GM12878 (cell line): ENCODE measurements around the gene AKT3. TPM values are rescaled to one million over a fixed set of nuclear protein-coding genes. Genes with fewer than 3 reads are reported as not detected.

Source experiments
- ATAC-seq: fragments of 200-7000 bp; cut with Tn5 transposase; 3 replicates; pipeline ENCODE4 v1.9.1; 2020; ENCODE audit warnings: mild to moderate bottlenecking, moderate library complexity
- BruUV-seq: library from RNA; stranded (reverse); fragments of 400-500 nt; replicated peaks from 2 replicates; lab custom pipeline; 2021; lab: Mats Ljungman, UMichigan
- CTCF ChIA-PET: fragments of 300-600 bp; sonication (Branson Sonifier 250); formaldehyde crosslinking; extraction: SDS; loops from one replicate; lab custom pipeline; 2021; ENCODE audit warnings: inconsistent platforms; lab: Yijun Ruan, JAX
- POLR2A ChIA-PET: fragments of 350-600 bp; formaldehyde crosslinking; extraction: SDS; loops from one replicate; lab custom pipeline; 2021; ENCODE audit warnings: inconsistent platforms; lab: Charles Lee
- RAD21 ChIA-PET: fragments of 300-600 bp; sonication (Branson Sonifier 250); formaldehyde crosslinking; loops from one replicate; lab custom pipeline; 2023; ENCODE audit warnings: antibody characterized with exemption; ENCODE audit not compliant: unreplicated experiment; lab: Charles Lee
- SMC1A ChIA-PET: fragments of 300-600 bp; sonication (Branson Sonifier 250); formaldehyde crosslinking; loops from one replicate; lab custom pipeline; 2023; ENCODE audit not compliant: unreplicated experiment, uncharacterized antibody; lab: Charles Lee
- DNase-seq: peaks from one replicate; pipeline ENCODE4 v3.0.0-alpha.2; 2011; ENCODE audit warnings: low read depth, low spot score
- FAIRE-seq: peaks from 3 replicates; lab custom pipeline; 2011; peaks lifted over from hg19 to GRCh38; lab: Jason Lieb, UNC
- H2AFZ ChIP-seq: 2 replicates; pipeline ENCODE4 v1.6.0; 2011; ENCODE audit warnings: low read depth, low read length, control low read depth; ENCODE audit not compliant: control insufficient read depth
- H3K27ac ChIP-seq: 2 replicates; pipeline ENCODE4 v1.5.1; 2011; ENCODE audit warnings: control low read depth; ENCODE audit not compliant: control insufficient read depth, insufficient read depth
- H3K27me3 ChIP-seq, 2 experiments: replicated peaks in 1 of 2; 2 replicates each; pipeline versions ENCODE4 v1.6.0 to v1.6.1; 2011; ENCODE audit warnings: low read length in 1 of 2; ENCODE audit not compliant: control insufficient read depth in 2 of 2, insufficient read depth in 2 of 2
- H3K36me3 ChIP-seq, 2 experiments: 2 replicates each; pipeline ENCODE4 v1.5.1; 2011; ENCODE audit warnings: low read length in 1 of 2; ENCODE audit not compliant: control insufficient read depth in 2 of 2, insufficient read depth in 2 of 2
- H3K4me1 ChIP-seq: 2 replicates; pipeline ENCODE4 v1.6.1; 2011; ENCODE audit warnings: mild to moderate bottlenecking, low read length, moderate library complexity, mixed read lengths; ENCODE audit not compliant: control insufficient read depth, insufficient read depth
- H3K4me2 ChIP-seq: 2 replicates; pipeline ENCODE4 v1.6.0; 2011; ENCODE audit warnings: control low read depth; ENCODE audit not compliant: control insufficient read depth, insufficient read depth
- H3K4me3 ChIP-seq: fragments of 200-600 bp; sonication (generic); 2 replicates; pipeline ENCODE4 v1.5.1; 2016
- H3K79me2 ChIP-seq: 2 replicates; pipeline ENCODE4 v1.6.0; 2011; ENCODE audit warnings: low read length; ENCODE audit not compliant: control insufficient read depth, insufficient read depth
- H3K9ac ChIP-seq: 2 replicates; pipeline ENCODE4 v1.8.0; 2011; ENCODE audit warnings: low read length, control low read depth, mixed read lengths; ENCODE audit not compliant: control insufficient read depth, insufficient read depth
- H3K9me3 ChIP-seq: replicated peaks from 3 replicates; pipeline ENCODE4 v1.5.1; 2011; ENCODE audit warnings: mild to moderate bottlenecking, low read length; ENCODE audit not compliant: control insufficient read depth, insufficient read depth
- H4K20me1 ChIP-seq: 2 replicates; pipeline ENCODE4 v1.6.0; 2011; ENCODE audit not compliant: control insufficient read depth, insufficient read depth
- BRCA1 ChIP-seq: IDR thresholded peaks from 2 replicates; pipeline ENCODE4 v1.6.1; 2011; ENCODE audit warnings: low read depth, low read length, improper control_type of control experiment
- CREM ChIP-seq: IDR thresholded peaks from 2 replicates; pipeline ENCODE4 v1.6.1; 2014; ENCODE audit warnings: antibody characterized with exemption, low read depth
- FOXK2 ChIP-seq: fragments of 450-650 bp; IDR thresholded peaks from 2 replicates; pipeline ENCODE4 v1.6.1; 2017; ENCODE audit warnings: mild to moderate bottlenecking, moderate library complexity
- HCFC1 ChIP-seq: fragments of 150-350 bp; IDR thresholded peaks from 2 replicates; pipeline ENCODE4 v1.6.1; 2014; ENCODE audit warnings: low read length
- JUNB ChIP-seq: IDR thresholded peaks from 2 replicates; pipeline ENCODE4 v1.6.1; 2016; ENCODE audit warnings: antibody characterized with exemption, mild to moderate bottlenecking
- JUND ChIP-seq: IDR thresholded peaks from 2 replicates; pipeline ENCODE4 v1.6.1; 2012; ENCODE audit warnings: low read depth, mild to moderate bottlenecking, low read length, improper control_type of control experiment, moderate library complexity
- KAT2A ChIP-seq: conservative IDR thresholded peaks from 2 replicates; pipeline ENCODE4 v1.6.1; 2011; ENCODE audit warnings: low read depth, low read length; ENCODE audit not compliant: control insufficient read depth
- KDM1A ChIP-seq: fragments of 200-600 bp; sonication (generic); IDR thresholded peaks from 2 replicates; pipeline ENCODE4 v1.6.1; 2016; ENCODE audit warnings: borderline replicate concordance
- MLLT1 ChIP-seq: fragments of 450-650 bp; IDR thresholded peaks from 2 replicates; pipeline ENCODE4 v1.6.1; 2016; ENCODE audit warnings: mild to moderate bottlenecking
- MXI1 ChIP-seq: fragments of 150-350 bp; IDR thresholded peaks from 2 replicates; pipeline ENCODE4 v1.6.1; 2011; ENCODE audit warnings: low read depth, mild to moderate bottlenecking, inconsistent platforms, low read length, improper control_type of control experiment
- MYB ChIP-seq: fragments of 150-350 bp; IDR thresholded peaks from 2 replicates; pipeline ENCODE4 v1.6.1; 2014; ENCODE audit warnings: mild to moderate bottlenecking, low read depth, low read length, borderline replicate concordance
- NFIC ChIP-seq: IDR thresholded peaks from 2 replicates; pipeline ENCODE4 v1.6.1; 2012; ENCODE audit warnings: low read depth, mild to moderate bottlenecking, inconsistent platforms, low read length, moderate library complexity
- NR2C1 ChIP-seq: fragments of 450-650 bp; IDR thresholded peaks from 2 replicates; pipeline ENCODE4 v1.6.1; 2017; ENCODE audit warnings: antibody characterized with exemption, mild to moderate bottlenecking, moderate library complexity
- RELB ChIP-seq: fragments of 450-650 bp; IDR thresholded peaks from 2 replicates; pipeline ENCODE4 v1.6.1; 2017; ENCODE audit warnings: low read depth, mild to moderate bottlenecking, moderate library complexity
- RFX5 ChIP-seq: IDR thresholded peaks from 2 replicates; pipeline ENCODE4 v1.6.1; 2011; ENCODE audit warnings: low read depth, low read length, improper control_type of control experiment
- SIX5 ChIP-seq: IDR thresholded peaks from 2 replicates; pipeline ENCODE4 v1.6.1; 2011; ENCODE audit warnings: mild to moderate bottlenecking, low read depth, low read length, moderate library complexity; ENCODE audit not compliant: severe bottlenecking
- SREBF1 ChIP-seq: IDR thresholded peaks from 2 replicates; pipeline ENCODE4 v1.6.1; 2012; ENCODE audit warnings: mild to moderate bottlenecking, low read length
- SRF ChIP-seq, 2 experiments: IDR thresholded peaks; 2 replicates each; pipeline ENCODE4 v1.6.1; 2011; ENCODE audit warnings: low read depth in 2 of 2, low read length in 2 of 2, mild to moderate bottlenecking in 1 of 2, moderate library complexity in 1 of 2
- STAT1 ChIP-seq: fragments of 450-650 bp; conservative IDR thresholded peaks from 2 replicates; pipeline ENCODE4 v1.6.1; 2014; ENCODE audit warnings: antibody characterized with exemption, mild to moderate bottlenecking
- TCF12 ChIP-seq: IDR thresholded peaks from 2 replicates; pipeline ENCODE4 v1.6.1; 2011; ENCODE audit warnings: low read depth, mild to moderate bottlenecking, low read length
- TCF3 ChIP-seq: IDR thresholded peaks from 2 replicates; pipeline ENCODE4 v1.6.1; 2012; ENCODE audit warnings: low read depth, mild to moderate bottlenecking, low read length, borderline replicate concordance; ENCODE audit not compliant: insufficient read depth
- WRNIP1 ChIP-seq: IDR thresholded peaks from 2 replicates; pipeline ENCODE4 v1.6.1; 2011; ENCODE audit warnings: low read depth, low read length, improper control_type of control experiment, borderline replicate concordance
- YBX1 ChIP-seq: fragments of 450-650 bp; IDR thresholded peaks from 2 replicates; pipeline ENCODE4 v1.6.1; 2016; ENCODE audit warnings: antibody characterized with exemption
- ZNF207 ChIP-seq: fragments of 450-650 bp; IDR thresholded peaks from 2 replicates; pipeline ENCODE4 v1.6.1; 2014; ENCODE audit warnings: antibody characterized with exemption, mild to moderate bottlenecking, borderline replicate concordance
- WGBS: methylation state at CpG from one replicate; pipeline ENCODE4 v1.1.6; 2016; ENCODE audit warnings: low lambda C conversion rate; ENCODE audit not compliant: insufficient replicate concordance, insufficient coverage; ENCODE audit errors: missing lambda C conversion rate; 5-methylcytosine and 5-hydroxymethylcytosine counted together
- in situ Hi-C: fragments of 300-500 bp; cut with MboI; formaldehyde crosslinking; loops from 9 replicates; pipeline ENCODE4 v1.14.3; 2018; ENCODE audit warnings: mixed read lengths
- intact Hi-C: fragments of 100-400 bp; cut with micrococcal nuclease; formaldehyde crosslinking; loops from one replicate; pipeline ENCODE4 v1.14.2; 2022; ENCODE audit not compliant: unreplicated experiment
- polyA plus RNA-seq, 11 experiments: library from polyadenylated mRNA; depleted of rRNA in 4 of 11; unstranded in 6 of 11; stranded (reverse) in 5 of 11; fragments of >200 nt; fragmentation: Nextera tagmentation in 4 of 11; fragmentation: Illumina TruSeq in 1 of 11; extraction: Ambion mirVana in 4 of 11; extraction: Trizol in 1 of 11; gene quantifications; 1 replicate in 1 of 11; 2 replicates in 10 of 11; pipeline versions ENCODE4 v1.2.1 to v1.2.3, GENCODE V29; 2011 to 2016; ENCODE audit warnings: inconsistent platforms in 2 of 11, missing spikeins in 2 of 11, low read depth in 1 of 11
- total RNA-seq, 4 experiments: library from RNA; depleted of rRNA in 3 of 4; stranded (reverse); fragments of >200 nt in 3 of 4; fragmentation: Illumina TruSeq in 1 of 4; extraction: Trizol in 1 of 4; gene quantifications; 2 replicates each; pipeline versions ENCODE4 v1.2.1 to v1.2.3, GENCODE V29; 2013 to 2021

AKT3 gene
- total and polyA plus RNA-seq, 10 of the 15 experiments (the other 5 are each of a cell fraction or from before 2014, with no cell fraction given) = 0.03 to 0.56 (median 0.19) TPM

GRCh38 chr1:243727503-243728203 lies 122.4 kb downstream of the AKT3 start:
- H3K9me3 ChIP-seq = peaks cover 9% of the 10 kb centered on the region; the same call in 2 of the 3 replicates
- H3K27ac ChIP-seq = peak overlapping the region; percentile 74
- intact Hi-C loops = loop anchor here (5.0 to 10.0 kb wide), 3 partner anchors 140 to 727 kb away; partner anchors contain the start of gene ADSS2
- FAIRE-seq (peak; percentile 87), ATAC-seq (peak; percentile 90), DNase-seq (peak; percentile 66)
- SMC1A ChIA-PET = interaction anchor here (0.6 to 3.8 kb wide), 6 partner anchors 10 to 597 kb away, joined by 3 to 25 read pairs (median 4); no protein-coding TSS in a partner anchor
- H2AFZ ChIP-seq = no peak overlapping the region; the same call in 1 of the 2 replicates
- H3K79me2 ChIP-seq = no peaks in the 10 kb centered on the region
- no peak overlapping the region for H3K9ac ChIP-seq
- H3K27me3 ChIP-seq = no peaks in the 10 kb centered on the region
- no peaks in the 10 kb centered on the region for H3K36me3 ChIP-seq
- no peaks in the 10 kb centered on the region for H4K20me1 ChIP-seq
- BruUV-seq = no TSS peak
- peak overlapping the region; percentile 29; the same call in 1 of the 2 replicates for H3K4me3 ChIP-seq
- peaks cover 42% of the 10 kb centered on the region for H3K4me1 ChIP-seq
- peak overlapping the region; percentile 81 for H3K4me2 ChIP-seq
- CTCF ChIA-PET = interaction anchor here (0.6 to 1.7 kb wide), 7 partner anchors 12 to 571 kb away, joined by 3 read pairs; no protein-coding TSS in a partner anchor
- 0% methylated on average over 4 of the region's 4 CpGs for WGBS
- in situ Hi-C loops = no loop called here
- RAD21 ChIA-PET = interaction anchor here (1.0 to 1.9 kb wide), 5 partner anchors 10 to 120 kb away, joined by 3 to 5 read pairs (median 4); no protein-coding TSS in a partner anchor
- POLR2A ChIA-PET = no interaction called here
- peak; percentile 28; the same call in 1 of the 2 replicates for TF ChIP-seq JUNB
- no peak for TF ChIP-seq YBX1
- TF ChIP-seq MLLT1 = no peak; the same call in 1 of the 2 replicates
- TF ChIP-seq RFX5 = no peak
- TF ChIP-seq TCF3 = no peak
- TF ChIP-seq RELB = peak; percentile 78
- no peak for TF ChIP-seq BRCA1
- no peak for TF ChIP-seq SRF (IDR thresholded peaks at IDR 0.05; ENCODE audit: low read depth in 2 of 2, low read length in 2 of 2)
- TF ChIP-seq SREBF1 = no peak
- TF ChIP-seq SIX5 = no peak
- no peak for TF ChIP-seq NR2C1
- TF ChIP-seq STAT1 = no peak
- TF ChIP-seq MXI1 = no peak; the same call in 1 of the 2 replicates
- no peak for TF ChIP-seq TCF12
- TF ChIP-seq JUND = no peak
- peak; percentile 14; the same call in 1 of the 2 replicates for TF ChIP-seq CREM
- TF ChIP-seq FOXK2 = no peak
- TF ChIP-seq KDM1A = no peak
- no peak for TF ChIP-seq WRNIP1
- TF ChIP-seq ZNF207 = no peak
- no peak for TF ChIP-seq HCFC1
- TF ChIP-seq KAT2A = no peak
- peak; percentile 88 for TF ChIP-seq NFIC
- 0 out of 2 replicates have a peak, but pooled peaks have one; percentile 38 for TF ChIP-seq MYB
